CD14-positive monocyte (primary cell): ENCODE measurements around the gene HSPB8. TPM values are rescaled to one million over a fixed set of nuclear protein-coding genes. Genes with fewer than 3 reads are reported as not detected.
"Not testable (repeated sequence)": the region's sequence is repeated elsewhere in the genome, so short reads cannot be mapped to it uniquely, and the experiment has no call there.

Source experiments
- DNase-seq, 3 donors: peaks; one replicate each; pipeline ENCODE4 v3.0.0-alpha.2; 2011 to 2022
- H2AFZ ChIP-seq: 2 replicates; pipeline ENCODE4 v1.6.0; 2012; ENCODE audit warnings: mild to moderate bottlenecking, low read depth, low read length, inconsistent platforms; ENCODE audit not compliant: insufficient read depth, poor library complexity, severe bottlenecking
- H3K27ac ChIP-seq, 2 donors: 1 replicate in 1 of 2; 2 replicates in 1 of 2; pipeline ENCODE4 v1.5.1; 2012 to 2013; ENCODE audit warnings: low read length in 2 of 2, control low read depth in 1 of 2, inconsistent platforms in 1 of 2, low read depth in 1 of 2, mild to moderate bottlenecking in 1 of 2
- H3K27me3 ChIP-seq, 2 donors: one replicate each; pipeline versions ENCODE4 v1.6.0 to v1.6.1; 2011 to 2013; ENCODE audit warnings: low read length in 2 of 2; ENCODE audit not compliant: control insufficient read depth in 2 of 2, insufficient read depth in 2 of 2
- H3K36me3 ChIP-seq, 2 donors: replicated peaks in 1 of 2; 1 replicate in 1 of 2; 2 replicates in 1 of 2; pipeline versions ENCODE4 v1.5.1 to v1.6.1; 2012 to 2013; ENCODE audit warnings: low read length in 2 of 2, control low read depth in 1 of 2, inconsistent platforms in 1 of 2, mild to moderate bottlenecking in 1 of 2; ENCODE audit not compliant: insufficient read depth in 2 of 2, control insufficient read depth in 1 of 2
- H3K4me1 ChIP-seq, 2 donors: 1 replicate in 1 of 2; 2 replicates in 1 of 2; pipeline versions ENCODE4 v1.5.1 to v1.6.1; 2012 to 2013; ENCODE audit warnings: low read length in 2 of 2, control low read depth in 1 of 2, inconsistent platforms in 1 of 2, mild to moderate bottlenecking in 1 of 2, moderate library complexity in 1 of 2; ENCODE audit not compliant: insufficient read depth in 2 of 2, control insufficient read depth in 1 of 2
- H3K4me2 ChIP-seq: replicated peaks from 2 replicates; pipeline ENCODE3; 2012; ENCODE audit warnings: low read length, moderate library complexity, mild to moderate bottlenecking; ENCODE audit not compliant: poor library complexity, severe bottlenecking; ENCODE audit errors: extremely low read depth
- H3K4me3 ChIP-seq, 3 experiments: fragments of 200-600 bp in 1 of 3; sonication (generic) in 1 of 3; replicated peaks in 1 of 3; 1 replicate in 2 of 3; 2 replicates in 1 of 3; pipeline ENCODE4 v1.5.1; 2011 to 2013; ENCODE audit warnings: low read length in 3 of 3, mild to moderate bottlenecking in 3 of 3, control low read depth in 2 of 3, low read depth in 2 of 3, inconsistent platforms in 1 of 3, moderate library complexity in 1 of 3
- H3K79me2 ChIP-seq: 2 replicates; pipeline ENCODE4 v1.6.0; 2012; ENCODE audit warnings: mild to moderate bottlenecking, control low read depth, inconsistent platforms, low read length, moderate library complexity; ENCODE audit not compliant: insufficient read depth
- H3K9ac ChIP-seq: 2 replicates; pipeline ENCODE4 v1.6.0; 2017; ENCODE audit warnings: low read length, mild to moderate bottlenecking; ENCODE audit not compliant: insufficient read depth, poor library complexity, severe bottlenecking
- H3K9me3 ChIP-seq, 2 donors: replicated peaks in 1 of 2; 1 replicate in 1 of 2; 2 replicates in 1 of 2; pipeline versions ENCODE4 v1.5.1 to v1.6.1; 2012 to 2013; ENCODE audit warnings: low read length in 2 of 2, control low read depth in 1 of 2; ENCODE audit not compliant: control insufficient read depth in 1 of 2, insufficient read depth in 1 of 2
- H4K20me1 ChIP-seq: 2 replicates; pipeline ENCODE4 v1.6.0; 2012; ENCODE audit warnings: mild to moderate bottlenecking, low read length, control low read depth, moderate library complexity; ENCODE audit not compliant: insufficient read depth
- H3K27ac Mint-ChIP-seq, 7 donors: one replicate each; pipeline ENCODE4 v1.8.0; 2020; ENCODE audit warnings: mild to moderate bottlenecking in 7 of 7, mixed read lengths in 7 of 7, moderate library complexity in 6 of 7, inconsistent platforms in 2 of 7
- H3K27me3 Mint-ChIP-seq, 3 donors: one replicate each; pipeline ENCODE4 v1.8.0; 2021 to 2022; ENCODE audit warnings: low read depth in 3 of 3, mild to moderate bottlenecking in 3 of 3, mixed read lengths in 3 of 3, moderate library complexity in 3 of 3, inconsistent platforms in 1 of 3
- H3K36me3 Mint-ChIP-seq, 2 donors: one replicate each; pipeline ENCODE4 v1.8.0; 2020; ENCODE audit warnings: mixed read lengths in 2 of 2, inconsistent platforms in 1 of 2, mild to moderate bottlenecking in 1 of 2
- H3K4me1 Mint-ChIP-seq: one replicate; pipeline ENCODE4 v1.8.0; 2020; ENCODE audit warnings: mild to moderate bottlenecking, mixed read lengths
- H3K4me3 Mint-ChIP-seq, 2 donors: one replicate each; pipeline ENCODE4 v1.8.0; 2020; ENCODE audit warnings: mild to moderate bottlenecking in 2 of 2, mixed read lengths in 2 of 2, moderate library complexity in 1 of 2
- H3K9me3 Mint-ChIP-seq, 7 donors: one replicate each; pipeline ENCODE4 v1.8.0; 2020 to 2022; ENCODE audit warnings: mixed read lengths in 7 of 7, mild to moderate bottlenecking in 6 of 7, moderate library complexity in 6 of 7, inconsistent platforms in 2 of 7
- WGBS: methylation state at CpG from one replicate; pipeline ENCODE4 v1.1.5; 2013; ENCODE audit warnings: missing lambda C conversion rate; ENCODE audit not compliant: insufficient coverage; 5-methylcytosine and 5-hydroxymethylcytosine counted together
- intact Hi-C, 2 donors: fragments of 100-400 bp; cut with micrococcal nuclease; formaldehyde crosslinking; loops; one replicate each; pipeline versions ENCODE4 v1.15.0 to v1.15.1; 2023
- polyA plus RNA-seq, 3 donors: library from polyadenylated mRNA; depleted of rRNA in 1 of 3; unstranded in 2 of 3; stranded (reverse) in 1 of 3; fragments of 300-500 nt in 2 of 3; fragments of >200 nt in 1 of 3; fragmentation: Illumina TruSeq in 2 of 3; gene quantifications; 1 replicate in 2 of 3; 2 replicates in 1 of 3; pipeline ENCODE4 v1.2.3, GENCODE V29; 2012 to 2021
- TF ChIP-seq, protein P1 (sequence below): fragments of 200-600 bp; IDR thresholded peaks from one replicate; pipeline ENCODE4 v1.8.0; 2022; ENCODE audit warnings: antibody characterized with exemption, mild to moderate bottlenecking

Gene HSPB8
- polyA plus RNA-seq, 3 donors = not detected

DNA sequence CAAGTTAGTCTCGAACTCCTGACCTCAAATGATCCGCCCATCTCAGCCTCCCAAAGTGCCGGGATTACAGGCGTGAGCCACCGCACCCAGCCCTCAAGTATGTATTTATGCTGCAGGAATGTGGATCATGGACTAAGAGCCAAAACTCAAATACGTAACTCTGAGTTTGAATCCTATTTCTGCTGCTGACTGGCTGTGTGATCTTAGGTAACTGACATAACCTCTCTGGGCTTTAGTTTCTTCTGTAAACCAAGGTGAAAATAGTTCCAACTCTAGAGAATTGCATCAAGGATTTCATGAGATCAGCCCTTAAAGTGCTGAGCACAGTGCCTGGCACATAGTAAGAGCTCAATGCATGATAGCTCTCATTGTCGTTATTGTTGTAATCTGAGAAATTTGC lies 37.4 kb downstream of the HSPB8 start:
- Histone ChIP-seq H3K4me2 (no peak overlapping the region), H3K79me2 (no peaks in the 10 kb centered on the region), H3K27me3 (no peaks in the 10 kb centered on the region), H3K4me1 (no peaks in the 10 kb centered on the region), H3K9me3 (no peaks in the 10 kb centered on the region), H3K36me3 (no peaks in the 10 kb centered on the region), H4K20me1 (no peaks in the 10 kb centered on the region), H3K9ac (no peak overlapping the region), H2AFZ (no peak overlapping the region), H3K4me3 (no peak overlapping the region), H3K27ac (no peak overlapping the region)
- Mint-ChIP-seq H3K27me3 (peaks cover 2 to 3% (median 3%) of the 10 kb centered on the region in 3 donors), H3K36me3 (no peaks in the 10 kb centered on the region), H3K27ac (no peak overlapping the region), H3K4me3 (no peak overlapping the region), H3K9me3 (peaks cover 0 to 3% (median 0%) of the 10 kb centered on the region in 7 donors), H3K4me1 (no peaks in the 10 kb centered on the region)
- no peak for DNase-seq
- WGBS = 100% methylated on average over 3 of the region's 7 CpGs
- intact Hi-C loops = no loop called here
- TF ChIP-seq, protein P1, sequence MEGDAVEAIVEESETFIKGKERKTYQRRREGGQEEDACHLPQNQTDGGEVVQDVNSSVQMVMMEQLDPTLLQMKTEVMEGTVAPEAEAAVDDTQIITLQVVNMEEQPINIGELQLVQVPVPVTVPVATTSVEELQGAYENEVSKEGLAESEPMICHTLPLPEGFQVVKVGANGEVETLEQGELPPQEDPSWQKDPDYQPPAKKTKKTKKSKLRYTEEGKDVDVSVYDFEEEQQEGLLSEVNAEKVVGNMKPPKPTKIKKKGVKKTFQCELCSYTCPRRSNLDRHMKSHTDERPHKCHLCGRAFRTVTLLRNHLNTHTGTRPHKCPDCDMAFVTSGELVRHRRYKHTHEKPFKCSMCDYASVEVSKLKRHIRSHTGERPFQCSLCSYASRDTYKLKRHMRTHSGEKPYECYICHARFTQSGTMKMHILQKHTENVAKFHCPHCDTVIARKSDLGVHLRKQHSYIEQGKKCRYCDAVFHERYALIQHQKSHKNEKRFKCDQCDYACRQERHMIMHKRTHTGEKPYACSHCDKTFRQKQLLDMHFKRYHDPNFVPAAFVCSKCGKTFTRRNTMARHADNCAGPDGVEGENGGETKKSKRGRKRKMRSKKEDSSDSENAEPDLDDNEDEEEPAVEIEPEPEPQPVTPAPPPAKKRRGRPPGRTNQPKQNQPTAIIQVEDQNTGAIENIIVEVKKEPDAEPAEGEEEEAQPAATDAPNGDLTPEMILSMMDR = no peak

DNA sequence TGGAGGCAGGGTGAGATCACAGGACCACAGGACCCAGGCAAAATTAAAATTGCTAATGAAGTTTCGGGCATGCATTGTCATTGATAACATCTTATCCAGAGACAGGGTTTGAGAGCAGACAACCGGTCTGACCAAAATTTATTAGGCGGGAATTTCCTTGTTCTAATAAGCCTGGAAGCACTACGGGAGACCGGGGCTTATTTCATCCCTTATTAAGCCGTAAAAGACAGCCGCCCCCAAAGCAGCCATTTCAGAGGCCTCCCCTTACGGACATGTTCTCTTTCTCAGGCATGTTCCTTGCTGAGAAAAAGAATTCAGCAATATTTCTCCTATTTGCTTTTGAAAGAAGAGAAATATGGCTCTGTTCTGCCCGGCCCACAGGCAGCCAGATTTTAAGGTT lies 40.1 kb downstream of the HSPB8 start:
- H3K79me2 ChIP-seq, H4K20me1 ChIP-seq, H3K36me3 ChIP-seq, H3K27ac Mint-ChIP-seq, H3K27me3 Mint-ChIP-seq, H3K4me3 ChIP-seq, H3K9me3 Mint-ChIP-seq, DNase-seq, H3K27ac ChIP-seq, H3K27me3 ChIP-seq, intact Hi-C loops, H3K4me1 ChIP-seq, H3K36me3 Mint-ChIP-seq, H3K9ac ChIP-seq, H2AFZ ChIP-seq, H3K4me2 ChIP-seq, H3K4me3 Mint-ChIP-seq, H3K4me1 Mint-ChIP-seq, H3K9me3 ChIP-seq: not testable (repeated sequence)
- 77% methylated on average over 7 of the region's 9 CpGs for WGBS
